ENCODE data around the gene GABBR2. TPM values are rescaled to one million over a fixed set of nuclear protein-coding genes. Genes with fewer than 3 reads are reported as not detected.

GABBR2 gene
- total RNA-seq, 1 donor from 2014 or later, result not detected

DNA sequence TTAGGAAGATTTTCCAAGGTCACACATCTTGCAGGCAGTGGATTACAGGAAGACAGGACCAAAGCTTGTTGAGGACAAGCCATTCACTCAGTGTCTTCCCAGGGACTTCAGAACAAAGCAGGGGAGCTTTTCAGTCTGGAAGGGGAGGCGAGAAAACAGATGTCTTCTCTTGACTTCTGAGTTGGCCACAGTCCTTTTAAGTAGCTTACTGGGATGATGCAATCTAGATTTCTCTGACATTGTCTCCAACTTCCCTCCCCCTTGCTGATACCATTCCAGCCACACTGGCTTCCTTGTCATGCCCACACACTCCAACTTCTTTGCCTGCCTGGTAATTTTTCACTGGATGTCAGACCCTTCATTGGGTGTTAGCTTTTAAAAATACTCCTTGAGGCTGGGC lies 279.1 kb downstream of the GABBR2 start:
- no peak for ATAC-seq

DNA sequence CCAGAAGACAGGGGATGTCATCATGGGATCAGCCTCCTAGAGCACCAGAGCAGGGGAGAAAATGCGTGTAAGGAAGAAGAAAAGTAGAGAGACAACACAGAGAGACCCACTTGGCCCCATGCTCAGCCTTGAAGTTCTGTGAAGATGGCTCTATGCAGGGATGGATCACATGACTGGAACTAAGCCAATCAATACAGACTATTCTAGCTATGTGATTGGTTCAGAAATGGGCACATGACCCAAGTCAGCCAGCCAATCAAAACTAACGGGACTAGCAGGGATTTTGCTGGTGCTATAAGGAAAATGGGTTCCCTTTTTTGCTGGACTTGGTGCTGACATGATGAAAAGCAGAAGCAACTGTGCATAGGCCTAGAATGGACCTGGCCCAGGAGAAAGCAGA lies 280.3 kb downstream of the GABBR2 start:
- no peak for ATAC-seq

DNA sequence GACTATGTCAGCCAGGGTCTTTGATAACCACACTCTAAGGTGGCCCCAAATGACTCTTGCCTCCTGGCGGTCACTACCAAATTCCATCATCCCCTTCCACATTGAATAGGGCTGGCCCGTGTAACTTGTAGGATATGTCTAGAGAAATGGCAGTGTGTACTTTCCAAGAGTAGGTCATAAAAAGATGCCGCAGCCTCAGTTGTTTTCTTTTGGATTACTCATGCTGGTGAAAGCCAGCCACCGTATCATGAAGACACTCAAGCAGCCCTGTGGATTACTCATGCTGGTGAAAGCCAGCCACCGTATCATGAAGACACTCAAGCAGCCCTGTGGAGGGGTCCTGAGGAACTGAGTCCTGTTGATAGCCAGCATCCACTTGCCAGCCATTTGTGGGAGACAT lies 281.2 kb downstream of the GABBR2 start:
- no peak for ATAC-seq

DNA sequence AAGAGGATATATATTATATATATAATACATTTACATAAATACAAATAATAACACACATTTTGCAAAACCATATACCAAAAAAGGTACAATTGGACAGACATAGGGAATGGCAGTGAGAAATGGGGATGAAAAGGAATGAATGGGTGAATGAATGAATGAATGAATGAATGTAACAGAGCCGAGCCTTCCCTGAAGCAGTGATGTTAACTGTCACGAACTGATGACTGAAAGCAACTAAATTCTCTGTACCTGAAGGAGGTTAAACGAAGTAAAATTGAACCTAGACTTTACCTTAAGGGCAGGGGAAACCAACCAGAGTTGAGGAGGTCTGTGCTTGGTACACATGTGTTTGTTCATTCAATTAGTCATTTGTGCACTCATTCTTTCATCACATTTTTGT lies 283.7 kb downstream of the GABBR2 start:
- no peak for ATAC-seq

DNA sequence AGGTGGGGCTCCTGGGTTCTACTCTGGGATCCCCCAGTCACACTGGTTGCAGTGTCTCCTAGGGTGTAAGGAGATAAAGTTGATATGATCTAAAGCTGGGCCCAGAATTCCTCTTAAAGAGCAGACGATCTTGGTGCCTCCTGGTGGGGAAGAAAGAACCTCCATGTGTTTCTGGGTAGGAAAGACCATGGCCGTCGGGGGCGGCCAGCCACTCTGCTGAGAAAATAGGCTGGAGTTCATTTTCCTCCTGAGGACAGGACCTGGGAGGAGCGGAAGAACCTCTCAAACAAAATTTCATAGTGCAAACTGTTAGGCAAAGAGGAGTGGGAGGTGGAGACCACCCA lies 289.5 kb downstream of the GABBR2 start:
- ATAC-seq, result no peak

DNA sequence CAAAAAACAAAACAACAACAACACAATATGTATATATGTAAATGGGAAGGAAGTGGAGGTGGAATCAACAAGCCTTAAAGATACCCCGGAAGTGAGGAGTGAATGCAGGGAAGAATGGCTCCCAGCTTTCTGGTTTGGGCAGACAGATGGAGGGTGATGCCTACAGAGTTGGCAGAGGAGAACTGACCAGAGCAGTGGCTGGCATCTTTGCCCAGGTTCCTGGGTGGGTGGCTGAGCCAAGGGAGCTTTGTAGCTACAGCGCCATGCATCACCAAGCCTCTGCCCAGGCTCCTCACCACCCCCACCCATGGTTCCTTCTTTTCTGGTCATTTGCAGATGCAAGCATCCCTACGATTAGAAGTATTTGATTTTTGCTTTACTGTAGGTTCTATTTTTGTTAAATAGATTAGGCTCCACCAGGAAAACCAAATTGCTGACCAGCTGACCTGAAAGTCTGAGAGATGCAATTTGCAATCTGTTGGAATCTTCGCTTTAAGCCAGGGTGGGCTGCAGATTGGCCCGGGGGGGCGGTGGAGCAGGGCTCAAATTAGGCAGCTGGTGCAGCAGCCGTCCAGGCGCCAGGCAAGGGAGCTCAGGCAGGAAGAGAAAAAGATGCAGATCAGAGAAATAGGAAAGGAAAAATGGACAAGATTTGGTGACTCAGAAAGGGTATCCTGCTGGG lies 290.0 kb downstream of the GABBR2 start:
- ATAC-seq, result no peak

DNA sequence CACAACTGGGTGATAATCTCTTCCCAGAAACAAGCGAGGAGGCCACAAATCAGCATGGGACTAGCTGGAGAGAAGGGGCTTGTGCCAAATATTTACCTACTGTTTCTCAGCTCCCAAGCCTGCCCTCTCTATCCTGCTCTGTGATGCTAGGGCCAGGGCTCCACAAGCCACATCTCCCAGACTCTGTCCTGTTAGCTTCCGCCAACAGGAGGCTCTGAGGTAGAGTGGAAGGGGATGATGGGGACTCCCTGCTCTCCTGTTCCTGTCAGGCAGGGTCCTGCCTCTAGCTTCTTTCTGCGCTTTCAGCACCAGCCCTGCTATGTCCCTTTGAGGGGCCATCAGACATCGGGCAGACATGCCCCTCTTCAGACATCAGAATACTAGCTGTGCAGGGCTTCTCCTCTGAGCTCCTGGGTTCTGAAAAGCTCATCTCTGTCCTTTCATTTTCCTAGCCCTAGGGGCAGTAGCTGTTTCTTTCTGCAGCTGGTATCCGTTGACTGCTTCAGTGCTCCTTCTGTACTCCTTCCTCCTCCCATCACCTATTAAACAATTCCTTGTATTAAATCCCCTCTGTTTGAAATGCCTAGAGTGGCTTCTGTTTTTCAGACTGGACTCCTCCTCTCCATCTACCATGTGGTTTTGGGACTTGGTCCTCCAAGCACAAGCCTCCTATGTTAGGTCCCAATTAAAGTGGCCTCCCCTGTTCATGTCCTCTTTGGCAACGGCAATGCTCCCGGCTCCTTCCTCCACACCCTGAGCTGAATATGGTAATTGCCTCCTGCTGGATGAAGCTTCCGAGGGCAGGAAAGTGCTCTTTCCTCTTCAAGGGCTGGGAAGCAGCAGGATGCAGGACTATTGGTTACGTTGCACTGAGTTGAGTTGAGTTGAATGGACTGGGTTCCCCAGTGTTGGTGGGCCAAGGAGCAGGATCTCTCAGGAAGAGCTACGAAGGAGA lies 292.2 kb downstream of the GABBR2 start:
- ATAC-seq, result no peak

DNA sequence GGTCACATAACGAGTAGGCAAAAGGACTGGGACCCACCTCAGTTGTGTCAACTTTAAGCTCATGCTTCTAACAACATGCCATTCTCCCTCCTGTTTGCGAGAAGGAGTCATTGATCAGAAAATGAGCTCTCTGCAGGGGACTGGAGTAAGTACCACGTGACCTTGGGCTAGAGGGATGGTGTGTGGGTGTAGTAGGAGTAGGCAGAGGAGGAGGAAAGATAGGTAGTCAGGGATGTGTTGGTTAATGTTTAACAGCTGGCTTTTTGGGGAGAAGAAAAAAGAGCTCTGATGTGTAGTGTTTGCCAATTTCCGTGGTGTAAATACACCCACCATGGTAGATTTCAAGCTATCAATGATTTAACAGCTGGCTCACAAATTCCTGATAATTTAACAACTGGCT lies 293.0 kb downstream of the GABBR2 start:
- no peak for ATAC-seq

DNA sequence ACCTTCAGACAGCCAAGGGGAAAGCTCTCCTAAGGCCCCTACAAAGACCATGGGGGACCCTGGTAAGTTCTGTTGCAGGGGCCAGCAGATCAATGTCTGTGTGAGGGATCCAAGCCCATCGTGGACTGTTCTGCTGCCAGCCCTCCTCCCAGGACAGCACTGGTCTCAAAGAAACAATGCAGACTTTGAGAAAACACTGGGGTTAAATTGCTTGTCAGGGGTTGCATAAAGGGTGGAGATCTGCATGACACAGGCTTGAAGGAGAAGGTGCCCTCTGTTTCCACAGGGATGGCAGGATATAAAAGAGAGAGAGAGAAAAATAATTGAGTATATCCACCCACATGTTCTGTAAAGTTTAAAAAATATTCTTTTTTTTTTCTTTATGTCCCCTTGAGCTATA lies 295.7 kb downstream of the GABBR2 start:
- no peak for ATAC-seq

DNA sequence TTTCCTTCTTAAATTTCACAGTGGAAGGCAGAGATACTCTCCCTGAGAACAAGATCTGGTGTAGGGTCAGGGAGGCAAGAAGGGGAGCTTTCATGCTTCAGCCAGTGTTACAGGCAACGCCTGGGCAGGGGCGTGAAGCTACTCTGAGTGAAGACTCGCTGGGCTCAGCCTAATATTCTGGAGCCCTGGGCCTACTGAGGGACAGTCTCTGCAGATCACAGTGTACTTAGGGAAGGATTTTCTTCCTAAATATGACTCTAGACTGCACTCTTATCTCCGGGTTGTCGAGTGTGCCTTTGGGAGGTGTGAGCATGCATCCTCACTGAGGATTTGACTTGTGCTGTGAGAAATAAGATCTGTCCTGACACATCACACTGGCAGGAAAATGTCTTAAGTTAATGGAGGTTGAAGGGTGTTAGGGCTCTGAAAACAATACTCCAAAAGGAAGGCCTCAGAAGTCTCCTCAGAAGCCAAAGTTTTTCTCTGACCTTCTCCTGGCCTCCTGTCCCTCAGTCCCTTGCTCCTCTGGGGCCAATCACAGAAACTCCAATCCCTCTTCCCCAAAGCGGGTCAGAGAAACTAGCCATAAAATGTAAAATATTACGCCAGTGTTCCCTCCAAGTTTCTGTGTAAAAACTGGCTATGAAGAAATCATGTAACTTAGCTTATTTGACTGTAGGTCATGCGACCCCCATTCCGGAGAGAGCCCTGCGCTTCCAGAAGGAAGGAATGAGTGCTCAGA lies 296.5 kb downstream of the GABBR2 start:
- no peak for ATAC-seq

DNA sequence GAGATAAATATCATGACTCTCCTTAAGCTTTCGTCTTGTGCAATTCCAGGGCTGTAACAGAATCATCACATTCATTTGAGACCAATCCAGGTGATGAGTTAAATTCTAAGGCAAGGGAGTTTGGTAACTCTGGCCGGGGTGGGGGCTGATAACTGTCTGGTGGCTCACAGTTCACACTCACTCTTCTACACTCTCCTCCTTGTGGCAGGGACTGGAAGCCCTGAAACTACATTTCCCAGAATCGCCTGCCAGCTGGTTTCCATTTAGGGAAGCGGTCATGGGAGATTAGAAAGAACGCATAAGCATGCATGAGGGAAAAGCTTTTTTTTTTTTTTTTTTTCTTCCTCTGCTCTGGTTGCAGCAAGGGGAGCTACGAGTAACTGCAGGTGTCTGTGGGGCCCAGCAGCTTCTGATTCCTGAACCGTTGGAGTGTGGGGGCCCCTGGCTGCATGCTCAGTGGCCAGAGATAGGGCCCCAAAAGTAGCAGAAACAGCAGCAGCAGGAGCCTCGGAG lies 298.5 kb downstream of the GABBR2 start:
- no peak for ATAC-seq

DNA sequence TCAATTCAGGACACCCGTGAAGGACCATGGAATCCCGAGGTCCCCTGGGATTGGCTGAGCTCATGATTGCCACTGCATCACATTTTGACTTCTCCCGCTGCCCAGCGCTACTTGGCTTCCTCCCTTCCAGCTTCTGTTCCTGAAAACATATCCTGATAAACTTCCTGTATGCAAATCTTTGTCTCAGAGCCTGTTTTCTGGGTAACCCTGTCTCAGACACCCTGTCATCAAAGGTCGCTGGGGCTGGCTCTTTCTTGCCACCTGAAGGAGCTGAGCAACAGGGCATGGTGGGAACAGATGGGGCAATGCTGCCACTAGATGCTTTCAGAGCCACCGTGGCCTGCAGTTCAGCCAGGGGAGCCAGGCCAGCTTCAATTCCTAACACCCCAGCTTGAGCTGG lies 299.0 kb downstream of the GABBR2 start:
- ATAC-seq, result no peak

DNA sequence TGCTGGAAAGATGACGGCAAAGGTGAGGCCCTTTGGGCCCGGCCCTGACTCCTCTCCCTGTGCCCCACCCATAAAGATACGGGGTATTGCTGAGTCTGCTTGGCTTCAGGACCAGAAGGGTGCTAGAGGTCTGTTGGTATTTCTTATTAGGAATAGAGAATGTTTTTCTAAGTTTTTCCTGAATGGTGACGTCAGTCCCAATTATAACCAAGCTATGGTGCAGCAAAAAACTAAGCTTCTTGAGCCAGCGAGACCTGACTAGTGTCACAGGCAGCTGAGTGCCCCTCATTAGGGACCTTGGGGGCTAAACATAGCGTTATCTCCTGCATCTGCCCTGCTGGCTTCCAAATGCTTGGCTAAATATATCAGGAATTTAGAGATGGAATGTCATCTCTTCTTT lies 302.3 kb downstream of the GABBR2 start:
- ATAC-seq, result no peak

DNA sequence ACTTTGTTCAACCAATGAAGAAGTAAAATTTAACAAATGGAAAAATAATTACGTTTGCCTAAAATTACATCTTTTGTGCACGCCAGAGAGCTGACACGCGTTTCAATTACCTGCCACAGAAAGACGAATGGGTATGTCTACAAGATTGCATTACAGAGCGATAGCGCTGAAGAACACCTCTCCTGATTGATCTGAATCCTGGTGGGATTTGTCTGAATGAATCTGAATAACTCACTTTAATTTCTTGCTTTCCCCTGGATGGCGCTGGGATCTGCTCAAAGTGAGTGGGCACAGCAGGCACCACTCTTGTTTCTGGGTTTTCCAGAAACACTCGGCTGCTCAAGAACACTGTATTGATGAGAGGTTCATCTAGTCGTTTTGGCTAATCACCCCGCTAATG lies 304.5 kb downstream of the GABBR2 start:
- no peak for ATAC-seq

DNA sequence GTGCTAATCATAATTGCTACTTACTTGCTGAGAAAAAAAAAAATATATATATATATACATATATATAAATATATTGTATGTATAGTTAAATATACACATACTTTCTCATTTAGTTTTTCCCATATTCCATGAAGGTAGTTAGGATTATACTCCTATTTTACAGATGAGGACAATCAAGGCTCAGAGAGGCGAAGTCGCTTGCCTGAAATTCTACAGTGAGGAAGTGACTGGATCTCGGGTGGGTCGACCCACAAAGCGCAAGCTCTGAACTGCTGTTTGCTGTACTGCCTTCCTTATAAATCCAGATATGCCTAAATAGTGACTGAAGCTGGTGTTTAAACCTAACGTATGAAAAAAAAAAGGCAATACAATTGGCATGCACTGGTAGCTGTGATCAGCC lies 305.0 kb downstream of the GABBR2 start:
- ATAC-seq, result no peak

DNA sequence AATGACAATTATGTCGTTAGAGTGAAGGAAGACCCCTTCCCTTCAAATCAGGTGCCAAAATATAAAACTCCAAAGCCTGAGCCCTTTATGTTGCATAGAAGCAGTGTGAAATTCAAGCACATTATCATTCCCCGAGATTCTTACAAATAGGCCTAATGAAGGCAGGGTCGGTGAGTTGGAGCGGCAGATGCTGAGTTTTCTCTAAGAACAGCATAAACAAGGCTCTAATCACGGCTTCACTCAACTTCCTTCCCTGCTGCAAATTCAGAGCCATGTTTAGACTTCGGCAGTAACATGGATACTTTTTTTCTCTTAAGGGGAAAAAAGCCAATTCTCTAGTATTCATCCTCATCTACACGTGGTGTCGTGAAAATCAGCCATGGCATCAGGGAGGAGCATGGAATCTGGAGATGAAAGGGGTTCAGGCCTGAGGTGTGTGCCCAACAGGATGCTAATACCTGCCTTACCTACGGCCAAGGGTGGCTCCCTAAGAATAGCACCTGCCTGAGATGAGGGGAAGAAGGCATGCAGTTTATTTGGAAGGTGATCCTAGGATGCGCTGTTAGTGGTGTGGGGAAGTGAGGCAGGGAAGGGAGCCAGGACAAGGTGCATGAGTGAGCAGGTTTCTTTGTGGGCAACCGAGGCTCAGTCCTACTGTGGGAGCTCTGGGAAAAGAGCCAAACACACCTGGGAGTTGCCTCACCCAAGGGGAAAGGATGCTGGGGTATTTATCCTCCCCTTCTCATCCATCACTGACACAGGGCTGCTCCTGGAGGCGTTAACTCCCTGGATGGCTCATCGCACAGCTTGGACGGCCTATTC lies 306.5 kb downstream of the GABBR2 start:
- ATAC-seq, result no peak

DNA sequence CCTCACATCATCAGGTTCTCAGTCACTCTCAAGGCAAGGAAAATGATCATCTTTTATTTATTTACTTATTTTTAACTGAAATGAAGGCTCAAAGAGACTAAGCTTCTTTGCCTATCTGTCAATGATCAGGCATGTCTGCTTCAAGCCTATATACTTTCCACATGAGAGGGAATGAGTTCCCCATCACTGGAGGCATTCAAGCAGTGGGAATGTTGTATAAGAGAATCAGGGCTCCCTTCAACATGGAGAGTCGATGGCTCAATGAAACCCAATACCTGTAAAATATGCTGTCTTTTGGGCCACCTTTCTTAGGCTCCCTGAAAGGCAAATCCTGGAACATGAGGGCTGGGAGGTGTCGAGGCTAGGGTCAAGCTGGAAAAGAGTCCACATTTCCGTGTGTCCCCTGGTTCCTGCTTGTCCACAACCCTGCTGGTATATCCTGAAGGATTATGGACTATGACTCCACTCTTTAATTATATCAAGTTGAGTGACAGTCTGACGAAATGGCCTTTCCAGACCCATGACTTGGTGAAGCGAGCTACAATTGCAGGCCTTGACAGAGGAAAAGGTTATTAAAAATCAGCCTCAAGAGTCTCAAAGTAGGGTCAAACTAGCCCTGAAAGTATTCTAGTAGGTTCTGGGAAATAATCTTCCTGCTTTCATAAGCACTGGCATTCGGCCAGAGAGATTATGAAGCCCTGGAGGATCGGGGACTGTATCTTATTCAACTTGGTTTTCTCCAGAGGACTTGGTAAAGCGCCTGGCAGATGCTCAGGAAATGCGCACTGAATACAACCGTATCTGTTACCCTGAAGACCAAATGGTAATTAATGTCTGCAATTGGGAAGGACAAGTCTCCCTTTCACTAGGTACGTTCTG lies 307.4 kb downstream of the GABBR2 start:
- no peak for ATAC-seq

DNA sequence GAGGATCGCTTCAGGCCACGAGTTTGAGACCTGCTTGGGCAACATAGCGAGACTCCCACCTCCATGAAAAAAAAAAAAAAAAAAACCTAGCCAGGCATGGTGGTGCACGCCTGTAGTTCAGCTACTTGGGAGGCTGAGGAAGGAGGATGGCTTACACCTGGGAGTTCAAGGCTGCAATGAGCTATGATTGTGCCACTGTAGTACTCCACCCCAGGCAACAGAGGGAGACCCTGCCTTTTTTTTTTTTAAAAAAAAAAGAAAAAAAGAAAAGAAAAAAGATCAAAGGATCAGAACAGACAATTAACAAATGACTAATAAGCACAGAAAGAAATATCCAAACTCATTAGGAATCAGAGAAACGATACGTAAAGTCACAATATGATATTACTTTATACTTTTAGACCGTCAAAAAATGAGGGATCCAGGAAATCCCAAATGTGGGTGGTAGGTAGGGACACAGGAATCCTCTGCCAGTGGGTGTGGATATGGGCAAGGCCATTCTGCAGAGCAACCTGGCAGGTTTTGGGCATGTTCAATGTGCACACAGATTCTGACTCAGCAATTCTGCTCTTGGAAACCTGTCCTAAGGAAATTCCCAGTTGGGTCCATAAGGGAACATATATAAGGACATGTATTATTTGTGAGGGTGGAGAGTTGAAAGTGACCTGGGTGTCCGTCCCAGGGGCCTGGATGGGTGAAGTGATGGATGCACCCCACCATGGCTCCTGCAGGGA lies 308.6 kb downstream of the GABBR2 start:
- ATAC-seq, result peak; percentile 55

DNA sequence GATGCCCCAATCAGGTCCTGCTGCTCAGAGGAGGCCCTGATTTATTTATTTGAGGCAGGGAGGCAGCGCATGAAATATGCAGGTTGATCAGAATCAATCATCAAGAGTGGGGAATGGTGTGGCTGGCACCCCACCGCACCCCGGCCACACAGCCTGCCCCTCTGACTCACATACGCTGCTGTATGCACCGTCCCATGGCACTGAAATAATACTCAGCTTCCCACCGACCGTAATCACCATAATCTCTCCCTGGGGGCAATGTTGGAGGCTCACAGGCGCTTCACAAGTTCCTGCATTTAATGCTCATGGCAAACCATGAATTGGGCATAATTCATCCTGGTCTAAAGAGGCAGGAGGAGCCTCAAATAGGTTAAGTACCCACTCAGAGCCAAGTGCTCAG lies 312.1 kb downstream of the GABBR2 start:
- no peak for ATAC-seq

DNA sequence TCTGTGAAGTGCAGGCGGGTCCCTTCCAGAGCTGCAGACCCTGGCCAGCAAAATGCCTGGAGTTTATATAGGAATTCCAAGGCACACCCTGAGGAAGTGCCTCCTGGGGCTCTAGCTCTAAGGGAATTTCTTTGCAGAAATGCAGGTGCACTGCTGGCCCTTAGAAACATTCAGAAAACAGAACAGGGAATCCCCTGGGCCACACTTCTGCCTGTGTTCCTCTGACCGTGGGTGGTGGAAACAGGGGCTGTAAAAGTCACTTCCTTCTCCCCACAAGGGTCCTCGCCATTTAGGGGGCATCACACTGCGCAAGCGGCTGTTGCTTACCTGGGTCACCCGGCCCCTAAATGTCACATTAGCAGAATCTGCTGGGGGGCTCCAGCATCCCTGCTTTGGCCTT lies 312.5 kb downstream of the GABBR2 start:
- ATAC-seq, result no peak

DNA sequence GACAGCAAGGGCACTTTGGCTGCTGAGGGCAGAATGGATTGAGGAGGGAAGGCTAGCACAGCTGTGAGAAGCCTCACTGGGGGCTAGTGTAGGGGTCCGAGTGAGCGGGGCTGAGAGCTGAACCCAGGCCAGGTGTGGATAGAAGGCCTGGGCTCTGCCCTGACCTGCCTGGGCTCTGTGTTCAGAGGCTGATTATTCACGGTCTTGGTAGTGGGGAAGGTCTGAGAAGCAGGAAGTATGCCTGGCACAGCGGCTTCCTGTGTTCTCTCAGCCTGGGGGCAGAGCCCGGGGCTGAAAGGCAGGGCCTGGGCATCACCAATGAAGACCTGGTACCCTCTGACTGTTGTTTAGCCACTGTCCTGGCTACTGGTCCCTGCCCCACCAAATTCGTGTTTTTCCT lies 316.9 kb downstream of the GABBR2 start:
- ATAC-seq, result peak; percentile 36
